GM18870 (cell line): ENCODE results near the gene CDT1.
"Not testable (repeated sequence)": the region's sequence is repeated elsewhere in the genome, so short reads cannot be mapped to it uniquely, and the experiment has no call there.

Source experiments
- ATAC-seq: cut with Tn5 transposase; IDR thresholded peaks from one replicate; pipeline ENCODE4 v1.9.1; 2021; ENCODE audit warnings: moderate library complexity; ENCODE audit not compliant: unreplicated experiment

Gene CDT1

DNA sequence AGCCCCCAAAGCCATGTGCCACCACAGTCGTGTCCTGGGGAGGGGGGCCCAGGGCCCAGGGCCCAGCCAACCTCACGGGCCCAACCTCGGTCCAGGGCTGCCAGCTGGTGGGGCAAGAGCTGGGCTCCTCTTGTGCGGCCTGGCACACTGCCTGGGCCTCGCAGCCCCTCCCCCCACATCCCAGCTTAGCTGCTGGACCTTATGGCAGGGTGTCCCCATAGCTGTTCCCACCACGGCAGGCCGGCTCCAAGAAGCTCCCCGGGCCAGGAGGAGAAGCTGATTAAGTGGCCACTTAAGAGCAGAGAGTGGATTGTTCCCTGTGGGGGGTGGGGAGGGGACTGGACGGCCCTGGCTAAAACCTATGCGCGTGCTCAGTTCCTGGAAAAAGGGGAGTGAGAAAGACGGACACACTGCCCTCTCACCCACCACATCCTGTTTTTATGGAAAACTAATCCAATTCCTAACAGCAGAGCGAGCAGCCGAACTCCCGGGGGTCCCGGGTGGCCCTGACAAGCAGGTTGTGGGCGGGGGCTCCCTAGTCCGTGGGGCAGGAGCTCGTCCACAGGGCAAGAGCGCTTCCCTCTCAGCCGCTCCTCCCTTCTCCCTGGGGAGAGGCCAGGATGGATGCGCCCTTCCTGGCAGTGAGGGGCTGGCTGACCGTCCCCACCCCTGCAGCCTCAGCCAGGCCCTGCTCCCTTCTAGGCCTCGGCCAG lies 35.4 kb upstream of the CDT1 start:
- no peak for ATAC-seq

DNA sequence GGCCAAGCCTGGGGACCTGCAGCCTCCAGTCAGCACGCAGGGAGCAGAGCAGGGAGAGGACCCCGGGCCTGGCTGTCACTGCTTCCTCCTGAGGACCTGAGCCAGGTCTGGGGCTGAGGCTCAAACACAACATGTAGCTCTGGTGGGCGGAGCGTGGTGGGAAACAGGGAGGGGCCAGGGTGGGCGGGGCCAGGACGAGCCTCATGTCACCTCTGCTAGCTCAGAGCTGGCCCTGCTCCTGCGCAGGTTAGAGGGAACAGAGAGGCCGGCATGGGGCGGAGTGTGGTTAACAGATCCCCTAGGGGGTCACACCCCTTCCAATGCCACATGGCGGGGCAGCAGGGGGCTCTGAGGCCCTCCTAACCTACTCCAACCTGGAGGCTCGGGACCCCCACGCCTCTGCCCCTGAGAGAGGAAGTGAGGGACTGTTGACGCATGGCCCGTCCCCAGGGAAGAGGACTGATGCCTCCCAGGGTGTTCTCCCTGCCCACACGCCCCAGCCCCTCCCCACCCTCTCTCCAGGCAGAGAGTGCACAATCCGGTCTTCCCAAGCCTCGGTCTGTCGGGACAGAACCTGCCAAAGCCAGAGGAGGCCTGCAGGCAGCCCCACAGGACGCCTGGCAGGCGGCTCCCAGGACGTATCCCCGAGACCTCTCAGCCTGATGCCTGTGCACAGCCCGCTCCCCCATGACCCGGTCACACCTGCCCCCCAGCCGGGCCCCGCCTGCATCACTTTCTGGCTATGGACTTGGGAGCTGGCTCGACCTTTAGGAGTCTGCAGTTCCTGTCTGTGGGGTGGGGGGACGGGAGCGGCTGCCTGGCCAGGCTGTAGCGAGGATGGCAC lies 33.8 kb upstream of the CDT1 start:
- no peak for ATAC-seq

DNA sequence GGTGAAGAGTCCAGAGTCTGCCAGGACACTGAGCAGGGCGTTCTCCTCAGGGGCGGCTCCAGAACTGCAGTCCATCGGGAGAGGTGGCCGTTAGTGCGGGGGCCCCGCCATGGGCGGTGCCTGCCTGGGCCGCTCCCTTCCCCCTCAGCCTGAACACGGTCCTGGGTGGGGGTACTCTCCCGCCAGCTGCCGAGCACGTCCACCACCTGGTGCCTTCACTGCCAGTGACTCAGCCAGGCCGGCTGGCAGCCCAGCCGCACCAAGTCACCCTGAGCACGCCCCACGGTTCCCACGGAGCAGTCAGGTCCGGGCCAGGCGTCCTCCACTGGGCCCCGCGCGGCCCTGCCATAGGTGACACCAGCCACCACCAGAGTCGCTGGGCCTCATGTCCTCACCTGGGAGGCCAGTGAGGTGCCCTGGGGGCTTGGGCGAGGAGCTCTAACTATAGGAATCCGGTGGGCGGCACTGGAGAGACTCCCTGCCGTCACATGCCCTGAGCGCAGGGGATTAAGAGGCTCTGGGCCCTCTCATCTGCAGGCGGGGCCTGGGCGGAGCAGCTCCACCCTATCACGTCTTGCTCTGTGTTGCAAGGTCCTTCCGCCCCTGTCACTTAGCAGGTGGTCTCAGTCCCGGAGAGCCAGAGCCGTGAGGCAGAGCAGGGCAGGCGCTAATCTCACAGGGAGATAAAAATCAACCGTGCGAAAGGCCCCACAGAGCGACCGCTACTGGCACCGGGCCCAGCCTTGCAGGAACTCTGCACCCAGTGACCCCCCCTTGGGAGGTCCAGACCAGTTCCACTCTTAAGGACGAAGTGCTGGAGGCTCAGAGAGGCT lies 32.9 kb upstream of the CDT1 start:
- no peak for ATAC-seq

DNA sequence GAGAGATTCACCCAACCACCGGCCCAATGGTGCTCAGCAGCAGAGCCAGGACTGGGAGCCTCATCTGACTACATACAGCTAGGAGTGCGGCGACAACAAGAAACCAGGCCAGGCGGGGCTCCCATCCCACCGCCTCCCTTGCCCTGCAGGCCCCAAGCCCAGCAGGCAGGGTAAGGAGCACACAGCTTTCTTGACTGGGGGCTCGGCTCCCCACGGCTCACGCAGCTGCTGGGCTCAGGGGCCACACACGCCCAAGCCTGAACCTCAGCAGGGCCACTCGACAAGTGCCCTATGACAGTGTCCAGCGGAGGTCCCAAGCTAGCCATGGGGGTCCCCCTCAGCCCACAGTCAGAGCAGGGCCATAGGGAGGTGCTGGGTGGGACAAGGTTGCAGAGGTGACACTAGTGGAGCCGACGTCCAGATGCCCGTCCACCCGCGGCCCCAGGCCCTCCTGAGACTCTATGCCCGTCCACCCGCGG lies 32.3 kb upstream of the CDT1 start:
- no peak for ATAC-seq

DNA sequence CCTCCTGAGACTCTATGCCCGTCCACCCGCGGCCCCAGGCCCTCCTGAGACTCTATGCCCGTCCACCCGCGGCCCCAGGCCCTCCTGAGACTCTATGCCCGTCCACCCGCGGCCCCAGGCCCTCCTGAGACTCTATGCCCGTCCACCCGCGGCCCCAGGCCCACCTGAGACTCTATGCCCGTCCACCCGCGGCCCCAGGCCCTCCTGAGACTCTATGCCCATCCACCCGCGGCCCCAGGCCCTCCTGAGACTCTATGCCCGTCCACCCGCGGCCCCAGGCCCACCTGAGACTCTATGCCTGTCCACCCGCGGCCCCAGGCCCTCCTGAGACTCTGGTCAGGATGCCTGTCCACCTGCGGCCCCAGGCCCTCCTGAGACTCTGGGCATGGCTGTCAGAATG lies 31.8 kb upstream of the CDT1 start:
- ATAC-seq, result not testable (repeated sequence)

DNA sequence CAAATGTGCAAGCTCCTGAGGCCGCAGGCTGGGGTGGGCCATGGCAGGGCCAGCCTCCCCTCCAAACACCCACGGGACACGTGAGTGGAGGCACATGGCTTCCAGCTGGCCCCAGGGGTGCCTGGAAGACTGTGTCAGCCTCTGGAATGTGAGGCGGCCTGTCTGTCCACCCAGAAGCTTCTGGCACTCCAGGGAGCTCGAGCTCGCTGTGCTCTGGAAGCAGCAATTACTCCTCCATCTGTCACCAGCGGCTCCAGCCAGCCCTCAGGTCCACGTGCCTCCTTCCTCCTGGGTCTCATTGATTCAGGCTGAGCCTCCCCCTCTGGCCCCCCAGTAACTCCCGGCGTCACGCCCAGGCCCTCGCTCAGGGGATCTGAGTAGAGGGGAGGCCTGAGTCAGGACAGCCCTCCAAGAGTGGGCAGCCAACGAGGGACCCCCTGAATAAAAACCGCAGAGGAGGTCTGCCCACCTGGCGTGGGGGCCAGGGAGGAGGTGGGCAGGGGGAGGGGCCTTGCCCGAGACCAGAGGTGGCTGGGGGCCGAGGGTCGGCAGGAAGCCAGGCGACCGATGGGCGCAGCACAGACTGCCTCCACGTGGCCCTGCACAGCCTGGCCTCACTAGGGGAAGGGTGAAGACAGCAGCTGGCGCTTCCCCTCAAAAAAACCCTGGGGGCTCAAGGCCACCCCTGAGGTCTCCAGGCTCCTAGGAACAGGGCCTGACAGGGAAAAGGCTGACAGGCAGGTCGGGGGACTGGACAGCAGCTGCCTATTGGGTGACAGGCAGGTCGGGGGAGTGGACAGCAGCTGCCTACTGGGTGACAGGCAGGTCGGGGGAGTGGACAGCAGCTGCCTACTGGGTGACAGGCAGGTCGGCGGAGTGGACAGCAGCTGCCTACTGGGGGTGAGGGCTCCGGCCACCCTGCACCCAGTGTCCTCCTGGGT lies 30.4 kb upstream of the CDT1 start:
- no peak for ATAC-seq

DNA sequence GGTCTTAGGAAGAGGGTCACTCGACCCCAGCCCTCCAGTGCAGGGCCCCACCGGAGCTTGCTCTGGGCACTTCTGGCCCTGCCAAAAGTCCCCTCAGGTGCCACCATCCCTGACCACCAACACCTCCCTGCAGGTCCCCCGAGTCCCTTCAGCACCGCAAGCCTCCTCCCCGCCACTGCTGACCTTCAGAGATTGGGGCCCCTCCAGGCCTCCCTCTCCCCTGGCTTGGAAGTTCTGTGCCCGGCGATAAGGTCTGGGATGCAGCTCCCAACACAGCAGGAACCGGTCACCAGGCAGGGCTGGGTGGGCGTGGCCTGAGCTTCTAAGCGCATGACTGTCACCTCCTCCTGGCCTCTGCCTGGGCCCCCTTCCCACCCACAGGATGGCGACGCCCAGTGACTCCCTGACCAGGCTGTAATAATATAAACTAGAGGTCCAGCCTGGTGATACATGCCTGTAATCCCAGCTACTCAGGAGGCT lies 29.7 kb upstream of the CDT1 start:
- ATAC-seq, result no peak

DNA sequence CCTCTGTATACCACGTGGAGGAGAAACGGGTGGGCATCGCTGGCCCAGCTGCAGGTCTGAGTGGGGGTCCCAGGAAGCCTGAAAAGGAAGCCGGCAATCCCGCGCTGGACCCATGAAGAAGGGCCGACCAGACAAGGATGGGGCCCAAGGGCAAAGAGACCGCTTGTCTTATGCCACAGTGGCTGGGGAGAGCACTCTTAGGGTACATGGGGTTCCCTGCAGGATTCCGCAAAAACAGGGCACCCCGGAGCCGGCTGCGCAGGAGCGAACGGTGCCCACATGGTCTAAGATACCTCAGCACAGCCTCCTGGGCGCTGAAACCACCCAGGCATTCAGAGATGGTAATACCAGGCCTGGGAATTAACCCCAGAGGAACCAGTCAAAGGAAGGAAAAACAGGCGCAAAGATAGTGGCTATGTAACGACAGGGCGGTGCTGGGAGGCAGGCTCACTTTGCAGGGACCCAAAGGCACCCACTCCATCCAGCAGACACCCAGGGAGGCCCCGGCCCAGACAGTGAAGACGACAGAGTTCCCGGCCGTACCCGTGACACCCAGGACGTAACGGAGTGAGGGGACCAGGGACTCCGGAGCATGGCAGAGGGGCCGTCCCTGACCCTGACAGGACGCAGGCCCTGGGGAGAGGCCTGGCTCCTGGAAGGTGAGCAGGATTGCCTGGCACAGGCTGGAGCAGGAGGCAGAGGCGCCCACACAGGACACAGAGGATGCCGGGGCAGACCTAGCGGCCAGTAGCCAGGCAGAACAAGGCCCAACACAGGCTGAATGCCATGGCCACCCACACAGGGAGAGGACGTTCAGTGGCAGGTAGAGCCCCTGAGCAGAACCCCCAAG lies 28.8 kb upstream of the CDT1 start:
- no peak for ATAC-seq

DNA sequence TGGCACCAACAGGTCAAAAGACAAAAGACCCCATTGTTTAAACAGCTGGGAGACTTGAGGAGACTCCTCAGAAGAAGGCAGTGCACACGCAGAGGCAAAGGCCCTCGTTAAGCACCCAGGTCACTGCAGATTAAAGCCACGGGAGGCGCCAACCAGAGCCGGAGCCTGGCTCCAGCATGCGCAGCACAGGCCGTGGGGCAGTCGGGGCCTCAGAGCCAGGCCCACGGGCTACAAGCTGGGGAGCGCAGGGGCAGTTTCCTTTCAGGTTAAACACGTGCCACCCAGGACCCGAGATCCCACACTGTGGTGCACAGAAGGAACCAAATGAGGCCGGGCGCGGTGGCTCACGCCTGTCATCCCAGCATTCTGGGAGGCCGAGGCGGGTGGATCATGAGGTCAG lies 27.8 kb upstream of the CDT1 start:
- ATAC-seq, result no peak

DNA sequence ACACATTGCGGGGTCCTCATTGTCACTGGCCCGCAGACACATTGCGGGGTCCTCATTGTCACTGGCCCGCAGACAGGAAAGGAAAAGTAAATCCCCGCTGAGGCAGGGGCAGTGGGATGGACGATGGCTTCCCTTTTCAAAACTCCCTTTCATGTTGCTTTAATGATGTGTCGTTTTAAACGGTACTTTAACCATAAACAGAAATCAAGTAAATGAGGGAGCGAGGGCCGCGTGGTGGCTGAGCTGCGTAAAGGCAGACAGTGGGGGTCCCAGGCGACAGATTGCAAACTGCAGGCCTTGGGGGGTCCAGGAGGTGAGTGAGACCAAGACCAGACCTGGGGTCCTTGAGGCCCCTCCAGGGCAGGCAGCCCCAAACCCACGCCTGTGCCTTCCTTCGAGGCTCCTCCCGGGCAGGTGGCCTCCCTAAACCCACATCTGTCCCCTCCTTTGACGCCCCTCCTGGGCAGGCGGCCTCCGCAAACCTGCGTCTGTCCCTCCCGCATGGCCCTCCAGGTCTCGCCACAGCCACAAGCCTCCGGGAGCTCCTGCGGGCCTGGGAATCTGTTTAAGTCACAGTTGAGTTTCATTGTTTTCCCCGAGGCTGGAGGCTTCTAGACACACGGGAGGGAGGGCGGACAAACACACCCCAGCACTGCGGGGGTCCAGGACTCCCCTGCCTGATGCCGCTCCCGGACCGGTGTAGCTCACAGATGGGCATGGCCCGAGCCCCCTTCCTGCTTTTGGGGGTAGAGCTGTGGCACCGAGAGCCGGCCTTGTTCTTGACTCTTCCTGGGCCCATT lies 25.9 kb upstream of the CDT1 start:
- no peak for ATAC-seq

DNA sequence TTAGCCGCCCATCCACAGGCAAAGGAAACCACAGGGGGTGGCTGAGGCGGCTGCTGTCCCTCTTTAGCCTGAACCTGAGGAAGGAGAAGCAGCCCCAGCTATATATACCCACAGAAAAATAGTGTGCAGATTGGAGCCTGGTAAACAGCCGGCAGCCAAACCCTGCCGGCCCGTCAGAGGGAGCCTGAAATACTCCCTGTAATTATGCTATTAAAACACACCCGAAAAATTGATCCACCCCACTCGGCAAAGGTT lies 25.4 kb upstream of the CDT1 start:
- ATAC-seq, result no peak

DNA sequence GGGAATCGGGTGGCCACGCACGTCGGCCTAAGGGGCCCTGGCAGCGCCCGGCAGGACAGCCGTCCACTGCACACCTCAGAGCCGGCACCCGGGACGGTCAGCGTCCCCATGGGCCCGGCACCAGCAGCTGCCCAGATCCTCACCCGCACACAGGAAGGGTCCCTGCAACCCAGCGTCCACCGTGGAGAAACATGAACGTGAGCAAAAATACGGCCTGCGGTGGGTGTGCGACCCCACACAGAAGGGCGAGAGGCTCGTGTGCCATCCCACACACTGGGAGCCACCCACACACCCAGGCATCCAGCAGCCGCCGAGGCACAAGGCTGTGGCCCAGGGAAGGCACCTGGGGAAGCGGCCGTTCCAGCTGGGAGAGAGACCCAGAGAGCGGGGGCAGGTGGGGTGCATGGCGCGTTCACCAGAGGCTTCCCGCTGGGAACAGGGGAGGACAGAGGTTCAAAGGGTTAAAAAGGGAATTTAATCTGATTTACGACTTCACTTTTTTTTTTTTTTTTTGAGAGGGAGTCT lies 25.0 kb upstream of the CDT1 start:
- no peak for ATAC-seq

DNA sequence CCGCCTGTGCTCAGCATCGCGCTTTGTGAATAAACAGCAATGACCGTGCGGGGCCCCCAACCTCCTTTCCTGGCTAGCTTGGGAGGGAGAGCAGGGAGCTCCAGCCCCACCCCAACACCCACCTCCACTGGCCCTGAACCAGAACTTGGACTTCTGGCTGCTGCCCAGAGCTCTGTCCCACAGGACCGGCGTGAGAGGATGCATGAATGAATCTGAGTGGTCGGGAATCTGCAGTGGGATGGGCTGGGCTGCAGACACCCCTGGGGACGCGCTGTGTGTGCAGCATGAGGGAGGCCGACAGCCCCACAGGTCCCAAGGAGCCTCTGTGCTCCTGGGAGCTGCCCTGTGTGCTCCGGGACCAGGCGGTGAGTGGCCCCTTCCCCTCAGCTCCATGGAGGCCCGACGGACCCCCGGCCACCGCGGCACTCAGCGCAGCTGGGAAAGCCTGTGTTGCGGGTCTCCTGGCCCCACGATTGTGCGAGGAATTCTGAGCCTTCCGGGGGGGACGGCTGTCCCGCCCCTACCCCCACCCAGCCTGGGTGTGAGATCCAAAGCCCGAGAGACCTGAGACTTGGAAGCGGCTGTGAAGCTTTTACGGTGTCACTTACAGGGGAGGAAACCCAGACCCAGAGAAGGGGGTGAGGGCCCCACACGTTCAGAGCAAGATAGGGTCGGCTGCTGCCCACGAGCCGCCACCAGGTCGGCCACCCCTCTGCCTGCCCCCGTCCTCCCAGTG lies 24.0 kb upstream of the CDT1 start:
- ATAC-seq, result no peak

DNA sequence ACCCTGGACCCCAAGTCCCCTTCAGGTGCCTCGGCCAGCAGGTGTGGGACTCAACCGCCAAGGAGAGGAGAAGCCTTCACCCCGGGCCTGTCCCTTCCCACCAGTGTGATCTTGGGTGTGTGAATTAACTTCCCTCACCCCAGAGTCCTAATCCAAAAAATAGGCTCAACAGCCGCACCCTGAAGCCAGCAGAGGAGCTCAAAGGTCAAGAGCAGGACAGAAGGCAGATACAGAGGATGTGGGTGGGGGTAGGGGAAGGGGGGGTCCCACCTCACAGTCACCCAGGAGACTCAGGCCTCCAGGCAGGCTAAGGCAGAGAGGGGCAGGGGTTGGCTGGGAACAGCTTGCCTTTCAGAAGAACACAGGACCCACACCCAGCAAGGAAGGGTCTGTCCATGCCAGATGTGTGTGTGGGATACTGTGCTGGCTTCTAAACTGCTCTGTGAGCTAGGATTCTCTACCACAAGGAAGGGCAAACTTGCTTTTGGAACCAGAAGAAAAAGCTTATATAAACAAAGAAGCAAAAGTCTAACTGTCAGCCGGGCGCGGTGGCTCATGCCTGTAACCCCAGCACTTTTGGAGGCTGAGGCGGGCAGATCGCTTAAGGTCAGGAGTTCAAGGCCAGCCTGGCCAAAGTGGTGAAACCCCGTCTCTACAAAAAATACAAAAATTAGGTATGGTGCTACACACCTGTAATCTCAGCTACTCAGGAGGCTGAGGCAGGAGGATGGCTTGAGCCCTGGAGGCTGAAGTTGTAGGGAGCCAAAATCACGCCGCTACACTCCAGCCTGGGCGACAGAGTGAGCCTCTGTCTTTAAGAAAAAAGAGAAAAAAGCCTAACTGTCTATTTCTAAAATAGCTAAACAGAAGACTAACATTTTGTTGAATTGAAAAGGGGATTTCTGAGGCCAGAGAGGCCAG lies 23.2 kb upstream of the CDT1 start:
- no peak for ATAC-seq

DNA sequence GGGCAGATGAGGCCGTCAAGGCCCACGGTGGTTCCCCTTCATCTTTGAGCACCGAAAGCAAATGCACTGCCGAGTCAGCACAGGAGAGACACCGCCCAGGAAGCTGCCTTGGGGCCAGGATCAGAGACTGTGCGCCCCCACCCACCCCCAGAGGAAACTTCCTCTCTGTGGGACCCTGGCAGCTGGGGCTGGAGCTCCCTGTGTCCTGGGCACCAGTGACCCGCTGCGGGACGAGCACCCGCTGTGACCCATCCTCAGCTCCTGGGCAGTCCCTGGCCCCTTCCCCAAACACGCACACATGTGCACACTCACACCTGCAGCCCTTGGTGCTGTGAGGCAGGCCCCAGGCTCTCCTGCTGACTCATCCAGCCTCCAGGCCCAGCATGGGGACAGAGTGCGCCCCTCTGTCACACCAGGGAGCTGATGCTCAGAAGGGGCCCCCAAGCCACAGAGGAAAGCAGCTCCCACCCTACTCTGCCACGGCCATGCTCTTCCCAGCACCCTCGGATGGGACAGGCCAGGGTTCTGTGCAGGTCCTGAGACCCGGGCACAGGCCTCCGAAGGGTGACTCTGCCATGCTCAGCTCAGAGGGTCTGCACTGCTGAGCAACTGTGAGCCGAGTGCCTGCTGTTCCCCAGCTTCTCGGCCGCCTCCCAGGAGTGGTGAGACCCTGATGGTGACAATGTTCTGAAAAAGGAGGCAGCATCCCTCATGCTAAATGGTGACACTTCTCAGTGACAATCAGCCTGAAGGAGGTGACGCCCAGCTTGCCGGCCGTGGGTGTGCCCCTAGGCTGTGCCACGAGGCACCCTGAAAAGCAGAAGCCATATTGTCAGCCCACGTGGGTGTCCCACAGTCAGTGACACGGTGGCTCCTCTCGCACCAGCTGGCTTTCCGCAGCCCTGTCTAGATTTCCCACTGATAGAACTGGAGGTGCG lies 22.2 kb upstream of the CDT1 start:
- no peak for ATAC-seq
